OCI-LY1 (cell line): ENCODE results near the gene TAB2.

Experiments used
- H2AFZ ChIP-seq: fragments of 200-600 bp; sonication (generic), shearing (Covaris generic); 2 replicates; pipeline ENCODE4 v1.6.0; 2014; ENCODE audit warnings: antibody characterized with exemption, mild to moderate bottlenecking, low read length
- H3F3A ChIP-seq: fragments of 200-600 bp; sonication (generic), shearing (Covaris generic); 2 replicates; pipeline ENCODE4 v1.6.0; 2014; ENCODE audit warnings: mild to moderate bottlenecking, antibody characterized with exemption, low read length, moderate library complexity; ENCODE audit not compliant: insufficient read depth
- H3K27ac ChIP-seq: fragments of 200-600 bp; sonication (generic); 2 replicates; pipeline ENCODE4 v1.5.1; 2014; ENCODE audit warnings: low read length, mixed run types, mild to moderate bottlenecking, low read depth; ENCODE audit not compliant: poor library complexity, severe bottlenecking
- H3K27me3 ChIP-seq: fragments of 200-600 bp; sonication (generic); 2 replicates; pipeline ENCODE4 v1.6.0; 2014; ENCODE audit warnings: antibody characterized with exemption, mild to moderate bottlenecking, low read length, moderate library complexity; ENCODE audit not compliant: insufficient read depth
- H3K36me3 ChIP-seq: fragments of 200-600 bp; sonication (generic); 2 replicates; pipeline ENCODE4 v1.6.1; 2014; ENCODE audit warnings: mild to moderate bottlenecking, antibody characterized with exemption, low read length, moderate library complexity, mixed read lengths; ENCODE audit not compliant: insufficient read depth
- H3K4me1 ChIP-seq: fragments of 200-600 bp; sonication (generic); 2 replicates; pipeline ENCODE4 v1.5.1; 2014; ENCODE audit warnings: mild to moderate bottlenecking, low read length, moderate library complexity; ENCODE audit not compliant: insufficient read depth, severe bottlenecking
- H3K4me2 ChIP-seq: fragments of 200-600 bp; sonication (generic), shearing (Covaris generic); 2 replicates; pipeline ENCODE4 v1.6.1; 2014; ENCODE audit warnings: low read length
- H3K4me3 ChIP-seq: fragments of 200-600 bp; sonication (generic); 2 replicates; pipeline ENCODE4 v1.5.1; 2014; ENCODE audit warnings: low read length, low read depth, mild to moderate bottlenecking, mixed read lengths; ENCODE audit not compliant: poor library complexity, severe bottlenecking
- H3K79me2 ChIP-seq: fragments of 200-600 bp; shearing (Covaris generic); 2 replicates; pipeline ENCODE4 v1.6.1; 2016; ENCODE audit warnings: mixed run types, low read length, mixed read lengths; ENCODE audit not compliant: insufficient read depth
- H3K9ac ChIP-seq: fragments of 200-600 bp; sonication (generic), shearing (Covaris generic); 2 replicates; pipeline ENCODE4 v1.6.1; 2014; ENCODE audit warnings: mild to moderate bottlenecking, low read length, mixed read lengths
- H3K9me2 ChIP-seq: fragments of 200-600 bp; sonication (generic), shearing (Covaris generic); 2 replicates; pipeline ENCODE4 v1.6.1; 2014; ENCODE audit warnings: low read depth, mild to moderate bottlenecking, low read length, mixed read lengths
- H3K9me3 ChIP-seq: fragments of 200-600 bp; shearing (Covaris generic); 2 replicates; pipeline ENCODE4 v1.6.1; 2014; ENCODE audit warnings: low read length, mixed read lengths
- H4K20me1 ChIP-seq: fragments of 200-600 bp; sonication (generic), shearing (Covaris generic); 2 replicates; pipeline ENCODE4 v1.6.0; 2016; ENCODE audit warnings: mild to moderate bottlenecking, low read length; ENCODE audit not compliant: insufficient read depth
- CTCF ChIP-seq: fragments of 200-600 bp; sonication (generic), shearing (Covaris generic); IDR thresholded peaks from 2 replicates; pipeline ENCODE4 v1.5.1; 2017; ENCODE audit warnings: mild to moderate bottlenecking, antibody characterized with exemption, low read length, moderate library complexity, mixed read lengths
- EZH2 ChIP-seq: fragments of 200-600 bp; sonication (generic), shearing (Covaris generic); IDR thresholded peaks from 2 replicates; pipeline ENCODE4 v1.8.0; 2017; ENCODE audit warnings: borderline replicate concordance, mixed run types, mild to moderate bottlenecking, antibody characterized with exemption, low read length, moderate library complexity, mixed read lengths

TAB2 gene

DNA sequence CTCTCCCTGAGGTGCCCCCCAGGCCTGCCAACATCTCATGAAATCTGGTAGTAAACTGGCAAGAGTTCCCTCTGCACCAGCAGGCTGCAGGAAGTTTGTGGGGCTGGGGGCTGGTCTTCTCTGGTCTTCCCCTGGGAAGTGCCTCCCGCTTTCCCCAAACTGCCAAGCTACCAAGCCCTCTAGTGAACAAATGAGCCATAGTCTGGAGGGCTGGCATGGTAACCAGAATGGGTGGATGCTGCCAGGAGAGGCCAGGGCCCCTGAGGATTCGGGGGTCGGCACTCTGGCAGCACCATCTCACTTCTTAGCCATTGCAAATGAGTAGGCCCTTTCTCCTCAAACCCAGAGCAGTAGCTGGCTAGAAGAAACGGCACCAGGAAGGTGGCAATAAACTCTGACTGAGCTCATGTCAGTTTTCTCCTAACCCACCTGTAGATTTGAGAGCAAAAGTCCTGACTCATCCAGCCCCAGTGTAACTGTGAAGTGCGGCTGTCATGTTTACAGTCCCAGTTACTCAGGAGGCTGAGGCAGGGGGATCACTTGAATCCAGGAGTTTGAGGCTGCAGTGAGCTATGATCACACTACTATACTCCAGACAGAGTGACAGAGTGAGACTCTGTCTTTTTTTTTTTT lies 131.4 kb downstream of the TAB2 start:
- Histone ChIP-seq H3K4me2 (no peak overlapping the region), H3K27ac (no peak overlapping the region), H3K4me3 (no peak overlapping the region), H3K27me3 (no peaks in the 10 kb centered on the region), H3K9me2 (no peaks in the 10 kb centered on the region), H3F3A (no peaks in the 10 kb centered on the region), H3K36me3 (peaks cover 25% of the 10 kb centered on the region; the same call in 1 of the 2 replicates), H3K9ac (no peak overlapping the region), H4K20me1 (no peaks in the 10 kb centered on the region), H2AFZ (no peak overlapping the region), H3K4me1 (peaks cover 5% of the 10 kb centered on the region), H3K9me3 (no peaks in the 10 kb centered on the region), H3K79me2 (no peaks in the 10 kb centered on the region)
- TF ChIP-seq EZH2 (no peak), CTCF (no peak)

GRCh38 chr6:149449831-149450678 lies 132.5 kb downstream of the TAB2 start:
- H3K27ac ChIP-seq, result no peak overlapping the region
- no peak overlapping the region for H3K4me2 ChIP-seq
- no peak overlapping the region for H2AFZ ChIP-seq
- no peaks in the 10 kb centered on the region for H3F3A ChIP-seq
- no peaks in the 10 kb centered on the region for H3K79me2 ChIP-seq
- H3K36me3 ChIP-seq, result peaks cover 26% of the 10 kb centered on the region; the same call in 1 of the 2 replicates
- H3K4me1 ChIP-seq, result peaks cover 5% of the 10 kb centered on the region
- no peak overlapping the region for H3K4me3 ChIP-seq
- H3K27me3 ChIP-seq, result no peaks in the 10 kb centered on the region
- H3K9me2 ChIP-seq, result no peaks in the 10 kb centered on the region
- TF ChIP-seq EZH2 (no peak), CTCF (no peak)
- no peak overlapping the region for H3K9ac ChIP-seq
- no peaks in the 10 kb centered on the region for H4K20me1 ChIP-seq
- no peaks in the 10 kb centered on the region for H3K9me3 ChIP-seq

DNA sequence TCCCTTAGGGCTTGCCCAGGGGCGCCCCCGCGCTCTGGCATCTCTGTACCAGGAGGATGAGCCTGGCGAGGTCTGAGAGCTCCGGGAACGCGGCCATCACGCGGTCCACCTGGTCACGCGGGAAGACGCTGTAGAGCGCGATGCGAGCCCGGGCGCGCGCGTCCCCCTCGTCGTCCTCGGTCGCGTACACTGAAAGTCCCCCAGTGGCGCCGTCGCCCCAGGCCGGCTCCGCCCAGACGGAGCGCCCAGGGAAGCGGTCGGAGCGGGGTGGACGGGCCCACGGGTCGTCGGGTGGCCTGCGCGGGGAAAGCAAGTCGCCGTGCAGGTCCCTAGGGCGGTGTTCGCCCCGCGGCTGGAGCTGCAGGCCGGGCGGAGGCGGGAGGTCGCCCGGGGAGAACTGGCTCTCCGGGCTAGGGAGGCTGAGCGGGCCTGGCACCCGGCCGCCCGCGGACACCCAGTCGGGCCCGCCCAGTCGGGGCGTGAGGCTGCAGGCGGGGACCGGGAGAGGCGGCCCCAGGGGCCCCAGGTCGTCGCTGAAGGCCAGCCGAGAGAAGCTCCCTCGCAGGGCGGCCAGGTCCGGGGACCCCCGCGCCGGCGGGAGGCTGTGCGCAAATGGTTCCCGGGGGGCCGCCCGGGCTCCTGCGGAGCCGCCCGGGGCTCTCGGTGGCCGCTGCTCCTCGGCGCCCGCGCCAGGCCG lies 133.3 kb downstream of the TAB2 start:
- no peak overlapping the region for H3K4me2 ChIP-seq
- no peak for TF ChIP-seq CTCF
- no peak for TF ChIP-seq EZH2
- no peaks in the 10 kb centered on the region for H3F3A ChIP-seq
- no peak overlapping the region for H3K27ac ChIP-seq
- no peaks in the 10 kb centered on the region for H3K4me1 ChIP-seq
- no peaks in the 10 kb centered on the region for H3K79me2 ChIP-seq
- no peaks in the 10 kb centered on the region for H4K20me1 ChIP-seq
- H3K4me3 ChIP-seq, result no peak overlapping the region
- no peaks in the 10 kb centered on the region for H3K27me3 ChIP-seq
- H3K9me2 ChIP-seq, result no peaks in the 10 kb centered on the region
- no peak overlapping the region for H3K9ac ChIP-seq
- peaks cover 32% of the 10 kb centered on the region; the same call in 1 of the 2 replicates for H3K36me3 ChIP-seq
- H2AFZ ChIP-seq, result no peak overlapping the region
- no peaks in the 10 kb centered on the region for H3K9me3 ChIP-seq
